Measurements from ENCODE around the gene SUPT3H. TPM values are rescaled to one million over a fixed set of nuclear protein-coding genes. Genes with fewer than 3 reads are reported as not detected.

The SUPT3H gene
- total and polyA plus RNA-seq, 7 donors: 1.7 to 4.3 (median 2.8) TPM

DNA sequence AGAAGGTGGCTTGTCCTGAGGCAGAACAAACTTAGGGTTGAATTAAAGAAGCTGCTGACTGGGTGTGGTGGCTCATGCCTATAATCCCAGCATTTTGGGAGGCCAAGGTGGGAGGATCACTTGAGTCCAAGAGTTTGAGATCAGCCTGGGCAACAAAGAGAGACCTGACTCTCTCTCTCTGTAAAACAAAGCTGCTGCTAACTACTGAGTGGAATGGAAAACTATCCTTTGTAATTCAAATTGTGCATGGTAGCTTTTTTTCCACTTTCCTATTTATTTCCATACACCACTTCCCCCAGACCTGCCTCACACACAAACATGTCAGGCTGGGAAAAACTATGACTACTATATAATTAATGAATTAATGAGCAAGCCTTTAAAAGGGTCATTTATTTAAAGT is 553.2 kb downstream of the SUPT3H start:
- Histone ChIP-seq H3K9me3 (no peaks in the 10 kb centered on the region), H3K36me3 (ENCODE audit: insufficient read depth in 1 of 2, low read depth in 1 of 2) (no peaks in the 10 kb centered on the region), H3K27ac (no peak overlapping the region), H3K4me1 (no peaks in the 10 kb centered on the region), H3K4me3 (no peak overlapping the region), H3K27me3 (ENCODE audit: insufficient read depth in 3 of 3, low read length in 2 of 3) (no peaks in the 10 kb centered on the region)
- ATAC-seq: no peak
- TF ChIP-seq, protein P1, sequence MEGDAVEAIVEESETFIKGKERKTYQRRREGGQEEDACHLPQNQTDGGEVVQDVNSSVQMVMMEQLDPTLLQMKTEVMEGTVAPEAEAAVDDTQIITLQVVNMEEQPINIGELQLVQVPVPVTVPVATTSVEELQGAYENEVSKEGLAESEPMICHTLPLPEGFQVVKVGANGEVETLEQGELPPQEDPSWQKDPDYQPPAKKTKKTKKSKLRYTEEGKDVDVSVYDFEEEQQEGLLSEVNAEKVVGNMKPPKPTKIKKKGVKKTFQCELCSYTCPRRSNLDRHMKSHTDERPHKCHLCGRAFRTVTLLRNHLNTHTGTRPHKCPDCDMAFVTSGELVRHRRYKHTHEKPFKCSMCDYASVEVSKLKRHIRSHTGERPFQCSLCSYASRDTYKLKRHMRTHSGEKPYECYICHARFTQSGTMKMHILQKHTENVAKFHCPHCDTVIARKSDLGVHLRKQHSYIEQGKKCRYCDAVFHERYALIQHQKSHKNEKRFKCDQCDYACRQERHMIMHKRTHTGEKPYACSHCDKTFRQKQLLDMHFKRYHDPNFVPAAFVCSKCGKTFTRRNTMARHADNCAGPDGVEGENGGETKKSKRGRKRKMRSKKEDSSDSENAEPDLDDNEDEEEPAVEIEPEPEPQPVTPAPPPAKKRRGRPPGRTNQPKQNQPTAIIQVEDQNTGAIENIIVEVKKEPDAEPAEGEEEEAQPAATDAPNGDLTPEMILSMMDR (IDR thresholded peaks at IDR 0.05): no peak
- intact Hi-C loops (cut with DNase I): no loop called here
- no peak for DNase-seq

DNA sequence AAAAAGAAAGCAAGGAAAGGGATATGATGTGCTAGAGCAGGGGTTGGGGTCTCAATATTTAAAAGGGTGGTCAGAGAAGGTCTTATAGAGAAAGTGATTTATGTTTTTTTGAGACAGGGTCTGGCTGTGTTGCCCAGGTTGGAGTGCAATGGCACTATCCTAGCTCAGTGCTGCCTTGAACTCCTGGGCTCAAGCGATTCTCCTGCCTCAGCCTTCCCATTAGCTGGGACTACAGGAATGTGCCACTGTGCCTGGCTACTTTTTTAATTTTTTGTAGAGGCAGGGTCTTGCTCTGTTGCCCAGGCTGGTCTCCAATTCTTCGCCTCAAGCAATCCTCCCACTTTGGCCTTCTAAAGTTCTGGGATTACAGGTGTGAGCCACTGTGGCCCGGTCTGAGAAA is 557.0 kb downstream of the SUPT3H start:
- H3K36me3 ChIP-seq (ENCODE audit: insufficient read depth in 1 of 2, low read depth in 1 of 2): no peaks in the 10 kb centered on the region
- 74 to 84% (median 79%) methylated on average over 3 of the region's 3 CpGs for WGBS, 3 donors
- intact Hi-C loops (cut with DNase I): no loop called here
- H3K27me3 ChIP-seq (ENCODE audit: insufficient read depth in 3 of 3, low read length in 2 of 3): no peaks in the 10 kb centered on the region
- ATAC-seq: no peak
- peaks cover 6% of the 10 kb centered on the region for H3K9me3 ChIP-seq
- TF ChIP-seq, protein P1 (IDR thresholded peaks at IDR 0.05): no peak
- no peaks in the 10 kb centered on the region for H3K4me1 ChIP-seq
- H3K4me3 ChIP-seq: no peak overlapping the region
- H3K27ac ChIP-seq: no peak overlapping the region
- no peak for DNase-seq

DNA sequence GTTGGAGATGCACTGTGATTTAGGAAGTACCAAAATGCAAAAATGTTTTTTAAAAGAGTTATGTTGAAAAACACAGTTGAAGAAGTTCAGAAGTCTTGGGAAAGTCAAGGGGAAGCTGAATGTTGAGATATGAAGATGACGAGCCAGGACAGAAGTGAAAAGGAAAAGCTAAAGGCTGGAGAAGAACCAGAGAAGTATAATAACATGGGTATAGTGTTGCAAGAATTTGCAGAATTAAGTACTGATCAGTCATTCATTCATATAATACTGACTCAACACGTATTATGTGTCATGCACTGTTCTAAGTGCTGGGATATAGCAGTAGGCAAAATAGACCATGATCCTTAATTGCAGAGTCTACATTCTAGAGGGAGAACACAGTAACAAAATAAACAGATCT is 557.4 kb downstream of the SUPT3H start:
- Histone ChIP-seq H3K36me3 (ENCODE audit: insufficient read depth in 1 of 2, low read depth in 1 of 2) (no peaks in the 10 kb centered on the region), H3K4me3 (no peak overlapping the region), H3K9me3 (peaks cover 6% of the 10 kb centered on the region), H3K27me3 (ENCODE audit: insufficient read depth in 3 of 3, low read length in 2 of 3) (no peaks in the 10 kb centered on the region), H3K27ac (no peak overlapping the region), H3K4me1 (no peaks in the 10 kb centered on the region)
- TF ChIP-seq, protein P1 (IDR thresholded peaks at IDR 0.05): no peak
- intact Hi-C loops (cut with DNase I): no loop called here
- 83 to 92% (median 88%) methylated on average over 2 of the region's 2 CpGs for WGBS, 3 donors
- ATAC-seq: no peak
- DNase-seq: no peak

DNA sequence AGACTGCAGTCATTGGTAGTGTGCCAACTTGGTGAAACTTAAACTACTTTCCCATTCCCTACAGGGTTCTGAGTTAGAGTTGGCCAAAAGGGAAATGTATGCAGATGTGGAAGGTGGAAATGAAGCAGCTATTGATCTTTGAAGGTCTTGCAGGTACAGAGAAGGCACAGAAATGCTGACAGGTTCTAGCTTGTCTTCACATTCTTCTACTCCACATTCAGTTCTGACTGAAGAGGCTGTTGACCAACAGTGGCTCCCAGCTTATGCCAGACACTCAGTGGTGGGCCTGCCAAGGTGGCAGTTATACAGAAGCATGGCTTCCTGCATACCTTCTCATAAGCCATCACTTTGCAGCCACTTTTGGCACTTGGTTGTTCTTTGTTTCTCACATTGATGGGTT is 566.3 kb downstream of the SUPT3H start:
- H3K27ac ChIP-seq: no peak overlapping the region
- TF ChIP-seq, protein P1 (IDR thresholded peaks at IDR 0.05): no peak
- intact Hi-C loops (cut with DNase I): no loop called here
- no peaks in the 10 kb centered on the region for H3K4me1 ChIP-seq
- H3K27me3 ChIP-seq (ENCODE audit: insufficient read depth in 3 of 3, low read length in 2 of 3): no peaks in the 10 kb centered on the region
- no peaks in the 10 kb centered on the region for H3K9me3 ChIP-seq
- ATAC-seq (no peak), DNase-seq (no peak)
- H3K4me3 ChIP-seq: no peak overlapping the region
- H3K36me3 ChIP-seq (ENCODE audit: insufficient read depth in 1 of 2, low read depth in 1 of 2): no peaks in the 10 kb centered on the region

DNA sequence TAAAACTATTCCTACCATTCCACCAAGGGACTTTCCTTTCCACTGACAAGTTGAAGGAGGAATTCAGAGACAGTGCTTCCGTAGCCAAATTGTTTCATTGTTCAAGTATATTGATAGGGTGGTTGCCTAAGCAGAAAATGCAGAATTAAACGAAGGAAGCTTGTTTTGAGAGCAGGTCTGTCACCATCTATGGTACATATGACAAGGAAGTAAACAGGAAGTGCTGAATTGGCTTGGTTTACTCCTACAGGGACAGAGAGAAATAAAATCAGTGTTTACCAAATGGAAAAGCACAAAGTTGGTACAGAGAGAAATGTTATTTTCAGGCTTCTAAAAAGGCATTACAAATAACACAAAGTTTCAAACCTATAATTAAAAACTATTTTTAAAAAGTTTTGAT is 568.5 kb downstream of the SUPT3H start:
- ATAC-seq (no peak), DNase-seq (no peak)
- Histone ChIP-seq H3K4me3 (no peak overlapping the region), H3K27me3 (ENCODE audit: insufficient read depth in 3 of 3, low read length in 2 of 3) (no peaks in the 10 kb centered on the region), H3K4me1 (no peaks in the 10 kb centered on the region), H3K36me3 (ENCODE audit: insufficient read depth in 1 of 2, low read depth in 1 of 2) (no peaks in the 10 kb centered on the region), H3K27ac (no peak overlapping the region), H3K9me3 (no peaks in the 10 kb centered on the region)
- TF ChIP-seq, protein P1 (IDR thresholded peaks at IDR 0.05): no peak
- WGBS, 3 donors: 75 to 78% (median 77%) methylated on average over 2 of the region's 2 CpGs
- intact Hi-C loops (cut with DNase I): no loop called here

Data from psoas muscle (tissue), 8 donors.